ENCODE measurements around the gene PET100.
"Not testable (repeated sequence)": the region's sequence is repeated elsewhere in the genome, so short reads cannot be mapped to it uniquely, and the experiment has no call there.

The PET100 gene

DNA sequence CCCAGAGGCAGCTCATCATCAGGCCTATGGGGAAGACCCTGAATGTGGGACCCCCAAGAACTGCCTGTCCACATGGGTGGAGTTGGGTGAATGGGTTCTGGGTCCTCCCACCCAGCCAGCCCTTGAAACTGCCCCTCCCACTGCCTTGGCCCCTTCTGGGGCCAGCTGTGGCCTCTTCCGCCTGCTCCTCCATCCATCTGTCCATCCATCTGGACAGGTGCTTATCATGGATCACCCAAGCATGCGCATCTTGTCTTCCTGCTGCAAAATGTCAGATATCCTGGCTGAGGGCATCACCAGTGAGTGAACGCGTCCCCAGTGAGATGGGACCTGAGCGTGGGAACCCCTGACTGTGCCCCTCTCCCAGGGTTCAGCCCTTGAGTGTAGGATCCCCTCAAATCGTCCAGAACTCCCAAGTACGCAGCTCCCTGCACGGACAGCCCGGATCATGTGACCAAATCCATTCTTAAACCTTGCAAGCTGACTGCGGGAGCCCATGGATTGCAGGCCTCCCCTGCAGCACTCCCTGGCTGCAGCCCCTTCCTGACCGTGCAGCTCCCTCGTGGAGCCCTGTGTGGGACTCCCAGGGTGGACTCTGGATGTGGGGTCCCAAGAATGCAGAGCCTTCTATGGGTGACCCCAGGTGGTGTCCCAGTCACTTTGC is 9.3 kb downstream of the PET100 start:
- H3K27me3 Mint-ChIP-seq, result no peaks in the 10 kb centered on the region
- H3K4me3 Mint-ChIP-seq, result no peak overlapping the region
- H3K4me1 Mint-ChIP-seq, result peaks cover 36% of the 10 kb centered on the region
- no peaks in the 10 kb centered on the region for H3K9me3 Mint-ChIP-seq
- no peaks in the 10 kb centered on the region for H3K36me3 Mint-ChIP-seq
- no peak overlapping the region for H3K27ac Mint-ChIP-seq

DNA sequence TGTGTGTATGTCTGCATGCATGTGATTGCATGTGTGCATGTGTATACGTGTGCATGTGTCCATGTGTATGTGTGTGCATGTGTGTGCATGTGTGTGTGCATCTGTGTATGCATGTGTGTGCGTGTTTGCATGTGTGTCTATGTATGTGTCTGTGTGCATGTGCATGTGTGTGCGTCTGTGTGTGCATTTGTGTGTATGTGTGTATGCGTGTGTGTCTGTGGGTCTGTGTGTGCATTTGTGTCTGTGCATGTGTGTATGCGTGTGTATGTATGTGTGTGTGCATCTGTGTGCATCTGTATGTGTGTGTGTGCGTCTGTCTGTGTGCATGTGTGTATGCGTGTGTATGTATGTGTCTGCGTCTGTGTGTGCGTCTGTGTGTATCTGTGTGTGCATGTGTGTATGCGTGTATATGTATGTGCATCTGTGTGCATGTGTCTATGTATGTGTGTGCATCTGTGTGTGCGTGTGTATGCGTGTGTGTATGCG is 10.3 kb downstream of the PET100 start:
- no peaks in the 10 kb centered on the region for H3K36me3 Mint-ChIP-seq
- no peak overlapping the region for H3K27ac Mint-ChIP-seq
- H3K4me1 Mint-ChIP-seq, result peaks cover 36% of the 10 kb centered on the region
- H3K4me3 Mint-ChIP-seq, result peak overlapping the region; percentile 0
- H3K9me3 Mint-ChIP-seq, result no peaks in the 10 kb centered on the region
- H3K27me3 Mint-ChIP-seq, result no peaks in the 10 kb centered on the region

DNA sequence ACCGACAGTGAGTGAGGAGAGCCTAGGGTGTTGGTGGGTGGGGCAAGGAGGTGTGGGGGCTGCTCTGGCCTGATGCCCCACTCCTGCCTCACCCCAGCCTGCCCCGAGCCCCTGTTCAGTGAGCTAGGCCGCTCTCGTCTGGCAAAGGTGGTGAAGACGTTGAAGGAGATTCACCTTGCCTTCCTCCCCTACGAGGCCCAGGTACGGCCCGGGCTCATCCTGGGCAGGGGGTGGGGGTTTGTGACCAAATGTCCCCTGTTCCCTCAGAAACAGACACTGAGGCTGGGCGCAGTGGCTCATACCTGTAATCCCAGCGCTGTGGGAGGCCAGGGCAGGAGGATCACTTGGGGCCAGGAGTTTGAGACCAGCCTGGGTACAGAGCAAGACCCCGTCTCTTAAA is 11.2 kb downstream of the PET100 start:
- Mint-ChIP-seq H3K4me1 (peaks cover 33% of the 10 kb centered on the region), H3K9me3 (no peaks in the 10 kb centered on the region), H3K27ac (no peak overlapping the region), H3K27me3 (no peaks in the 10 kb centered on the region), H3K36me3 (peaks cover 1% of the 10 kb centered on the region), H3K4me3 (no peak overlapping the region)

DNA sequence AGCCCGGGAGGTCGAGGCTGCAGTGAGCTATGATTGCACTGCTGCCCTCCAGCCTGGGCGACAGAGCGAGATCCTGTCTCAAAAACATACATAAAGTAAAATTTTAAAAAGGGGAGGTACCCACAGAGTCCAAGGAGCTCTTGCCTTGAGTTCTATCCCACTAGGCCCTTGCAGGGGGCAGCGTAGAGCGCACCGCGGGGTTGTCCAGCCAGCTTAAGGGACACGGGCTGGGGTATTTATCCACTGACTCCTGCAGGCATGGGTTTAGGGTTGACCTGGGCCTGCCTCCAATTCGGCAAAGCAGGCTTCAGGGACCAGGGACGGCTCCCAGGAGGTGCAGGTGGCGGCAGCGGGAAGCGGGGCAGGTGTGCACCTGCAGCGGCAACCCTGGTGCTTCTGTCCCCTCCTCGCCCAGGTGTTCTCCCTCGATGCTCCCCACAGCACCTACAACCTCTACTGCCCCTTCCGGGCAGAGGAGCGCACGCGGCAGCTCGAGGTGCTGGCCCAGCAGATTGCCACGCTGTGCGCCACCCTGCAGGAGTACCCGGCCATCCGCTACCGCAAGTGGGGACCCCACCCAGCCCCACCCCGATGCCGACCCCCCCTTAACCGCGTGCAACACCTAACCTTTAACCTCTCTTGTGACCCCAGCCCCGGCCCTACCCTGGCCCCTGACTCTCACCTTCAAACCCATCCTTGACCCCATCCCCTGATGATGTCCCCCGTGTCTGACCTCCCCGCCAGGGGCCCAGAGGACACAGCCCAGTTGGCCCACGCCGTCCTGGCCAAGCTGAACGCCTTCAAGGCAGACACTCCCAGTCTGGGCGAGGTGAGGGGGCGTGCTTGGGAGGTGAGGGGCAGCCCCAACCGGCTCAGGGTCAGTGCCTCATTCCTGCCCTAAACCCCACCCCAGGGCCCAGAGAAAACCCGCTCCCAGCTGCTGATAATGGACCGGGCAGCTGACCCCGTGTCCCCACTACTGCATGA is 12.0 kb downstream of the PET100 start:
- no peak overlapping the region for H3K27ac Mint-ChIP-seq
- H3K4me1 Mint-ChIP-seq, result peaks cover 31% of the 10 kb centered on the region

DNA sequence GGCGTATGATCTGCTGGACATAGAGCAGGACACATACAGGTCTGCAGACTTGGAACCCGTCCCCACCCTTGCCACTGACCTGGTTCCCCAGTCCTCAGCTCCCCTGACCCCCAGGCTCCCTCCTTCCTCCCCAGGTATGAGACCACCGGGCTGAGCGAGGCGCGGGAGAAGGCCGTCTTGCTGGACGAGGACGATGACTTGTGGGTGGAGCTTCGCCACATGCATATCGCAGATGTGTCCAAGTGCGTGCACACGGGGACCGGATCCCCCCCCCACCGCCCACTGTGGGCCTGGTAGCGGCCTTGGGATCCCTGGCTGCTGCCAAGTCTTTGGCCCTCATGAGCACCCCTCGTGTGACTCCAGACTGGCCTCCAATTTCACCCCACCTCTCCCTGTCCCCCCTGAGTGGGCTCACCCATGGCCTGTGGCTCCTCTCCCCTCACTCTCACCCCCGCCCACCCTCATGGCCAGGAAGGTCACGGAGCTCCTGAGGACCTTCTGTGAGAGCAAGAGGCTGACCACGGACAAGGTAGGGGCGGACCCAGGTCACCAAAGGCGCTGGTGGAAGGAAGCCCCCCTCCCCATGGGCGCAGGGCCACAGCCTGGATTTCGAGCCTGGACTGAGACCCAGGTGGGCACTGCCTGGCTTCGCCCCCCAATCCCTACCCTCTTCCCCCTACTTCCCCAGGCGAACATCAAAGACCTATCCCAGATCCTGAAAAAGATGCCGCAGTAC is 12.9 kb downstream of the PET100 start:
- Mint-ChIP-seq H3K27me3 (no peaks in the 10 kb centered on the region), H3K4me1 (peaks cover 28% of the 10 kb centered on the region), H3K9me3 (no peaks in the 10 kb centered on the region), H3K36me3 (peaks cover 2% of the 10 kb centered on the region), H3K27ac (no peak overlapping the region), H3K4me3 (no peak overlapping the region)

More for the DNA sequence above, 12.0 kb downstream of the PET100 start:
- Mint-ChIP-seq H3K4me3 (no peak overlapping the region), H3K36me3 (peaks cover 2% of the 10 kb centered on the region), H3K9me3 (no peaks in the 10 kb centered on the region), H3K27me3 (no peaks in the 10 kb centered on the region)

DNA sequence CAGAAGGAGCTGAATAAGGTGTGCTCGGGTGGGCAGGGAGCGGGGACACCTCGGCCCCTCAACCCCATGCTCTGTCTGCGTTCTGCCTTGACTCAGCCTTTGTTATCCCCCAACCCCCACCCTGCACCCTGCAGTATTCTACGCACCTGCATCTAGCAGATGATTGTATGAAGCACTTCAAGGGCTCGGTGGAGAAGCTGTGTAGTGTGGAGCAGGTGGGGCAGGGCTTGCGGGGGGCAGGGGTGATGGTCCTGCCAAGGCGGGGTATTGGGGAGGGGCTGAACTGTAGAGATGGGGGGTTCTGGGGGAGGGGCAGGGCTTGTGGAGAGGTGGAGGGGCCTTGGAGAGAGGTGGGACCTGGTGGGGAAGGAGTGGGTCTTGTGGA is 13.4 kb downstream of the PET100 start:
- Mint-ChIP-seq H3K4me3 (no peak overlapping the region), H3K4me1 (peaks cover 22% of the 10 kb centered on the region), H3K27ac (no peak overlapping the region), H3K9me3 (no peaks in the 10 kb centered on the region), H3K27me3 (no peaks in the 10 kb centered on the region), H3K36me3 (peaks cover 4% of the 10 kb centered on the region)

DNA sequence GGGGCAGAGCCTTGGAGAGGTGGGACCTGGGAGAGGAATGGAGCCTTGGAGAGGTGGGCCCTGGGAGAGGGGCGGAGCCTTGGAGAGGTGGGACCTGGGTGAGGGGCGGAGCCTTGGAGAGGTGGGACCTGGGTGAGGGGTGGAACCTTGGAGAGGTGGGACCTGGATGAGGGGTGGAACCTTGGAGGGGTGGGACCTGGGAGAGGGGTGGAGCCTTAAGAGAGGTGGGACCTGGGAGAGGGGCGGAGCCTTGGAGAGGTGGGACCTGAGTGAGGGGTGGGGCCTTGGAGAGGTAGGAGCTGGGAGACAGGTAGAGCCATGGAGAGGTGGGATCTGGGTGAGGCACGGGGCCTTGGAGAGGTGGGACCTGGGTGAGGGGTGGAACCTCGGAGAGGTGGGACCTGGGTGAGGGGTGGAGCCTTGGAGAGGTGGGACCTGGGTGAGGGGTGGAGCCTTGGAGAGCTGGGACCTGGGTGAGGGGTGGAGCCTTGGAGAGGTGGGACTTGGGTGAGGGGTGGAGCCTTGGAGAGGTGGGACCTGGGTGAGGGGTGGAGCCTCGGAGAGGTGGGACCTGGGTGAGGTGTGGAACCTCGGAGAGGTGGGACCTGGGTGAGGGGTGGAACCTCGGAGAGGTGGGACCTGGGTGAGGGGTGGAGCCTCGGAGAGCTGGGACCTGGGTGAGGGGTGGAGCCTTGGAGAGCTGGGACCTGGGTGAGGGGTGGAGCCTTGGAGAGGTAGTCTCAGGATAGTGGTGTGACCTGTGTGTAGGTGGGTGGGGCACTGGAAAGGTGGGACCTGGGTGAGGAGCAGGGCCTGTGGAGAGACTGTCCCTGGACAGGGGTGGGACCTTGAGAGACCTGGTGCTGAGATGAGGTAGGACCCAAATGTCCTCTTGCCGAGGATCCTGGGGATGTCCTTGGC is 14.3 kb downstream of the PET100 start:
- not testable (repeated sequence) for H3K9me3 Mint-ChIP-seq, H3K27ac Mint-ChIP-seq, H3K27me3 Mint-ChIP-seq, H3K36me3 Mint-ChIP-seq, H3K4me3 Mint-ChIP-seq
- H3K4me1 Mint-ChIP-seq, result peaks cover 14% of the 10 kb centered on the region

DNA sequence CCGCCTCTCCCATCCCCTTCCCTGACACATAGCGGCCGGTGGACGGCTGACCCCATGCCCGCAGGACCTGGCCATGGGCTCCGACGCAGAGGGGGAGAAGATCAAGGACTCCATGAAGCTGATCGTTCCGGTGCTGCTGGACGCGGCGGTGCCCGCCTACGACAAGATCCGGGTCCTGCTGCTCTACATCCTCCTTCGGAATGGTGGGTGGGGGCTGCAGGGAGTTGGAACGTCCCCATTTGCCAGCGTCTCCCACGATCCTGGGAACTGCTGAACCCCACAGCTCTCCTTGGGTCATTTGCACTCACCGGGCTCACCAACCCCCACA is 14.9 kb downstream of the PET100 start:
- Mint-ChIP-seq H3K9me3 (no peaks in the 10 kb centered on the region), H3K27me3 (no peaks in the 10 kb centered on the region), H3K4me1 (peaks cover 9% of the 10 kb centered on the region), H3K4me3 (no peak overlapping the region), H3K36me3 (peaks cover 4% of the 10 kb centered on the region), H3K27ac (no peak overlapping the region)

DNA sequence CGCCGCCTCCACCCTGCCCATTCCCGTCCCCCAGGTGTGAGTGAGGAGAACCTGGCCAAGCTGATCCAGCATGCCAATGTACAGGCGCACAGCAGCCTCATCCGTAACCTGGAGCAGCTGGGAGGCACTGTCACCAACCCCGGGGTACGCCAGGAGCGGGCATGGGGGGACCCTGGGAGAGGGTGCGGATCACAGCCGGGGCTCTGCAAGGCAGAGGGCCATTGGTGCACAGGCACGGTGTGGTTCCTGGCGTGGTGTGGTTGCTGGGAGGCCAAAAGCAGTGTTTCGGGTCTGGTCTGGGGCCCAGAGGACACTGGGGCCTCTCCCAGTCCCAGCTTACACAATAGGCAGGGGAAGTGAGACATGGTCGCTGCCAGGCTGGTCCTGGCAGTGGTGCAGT is 15.6 kb downstream of the PET100 start:
- peaks cover 3% of the 10 kb centered on the region for H3K4me1 Mint-ChIP-seq
- no peak overlapping the region for H3K4me3 Mint-ChIP-seq

DNA sequence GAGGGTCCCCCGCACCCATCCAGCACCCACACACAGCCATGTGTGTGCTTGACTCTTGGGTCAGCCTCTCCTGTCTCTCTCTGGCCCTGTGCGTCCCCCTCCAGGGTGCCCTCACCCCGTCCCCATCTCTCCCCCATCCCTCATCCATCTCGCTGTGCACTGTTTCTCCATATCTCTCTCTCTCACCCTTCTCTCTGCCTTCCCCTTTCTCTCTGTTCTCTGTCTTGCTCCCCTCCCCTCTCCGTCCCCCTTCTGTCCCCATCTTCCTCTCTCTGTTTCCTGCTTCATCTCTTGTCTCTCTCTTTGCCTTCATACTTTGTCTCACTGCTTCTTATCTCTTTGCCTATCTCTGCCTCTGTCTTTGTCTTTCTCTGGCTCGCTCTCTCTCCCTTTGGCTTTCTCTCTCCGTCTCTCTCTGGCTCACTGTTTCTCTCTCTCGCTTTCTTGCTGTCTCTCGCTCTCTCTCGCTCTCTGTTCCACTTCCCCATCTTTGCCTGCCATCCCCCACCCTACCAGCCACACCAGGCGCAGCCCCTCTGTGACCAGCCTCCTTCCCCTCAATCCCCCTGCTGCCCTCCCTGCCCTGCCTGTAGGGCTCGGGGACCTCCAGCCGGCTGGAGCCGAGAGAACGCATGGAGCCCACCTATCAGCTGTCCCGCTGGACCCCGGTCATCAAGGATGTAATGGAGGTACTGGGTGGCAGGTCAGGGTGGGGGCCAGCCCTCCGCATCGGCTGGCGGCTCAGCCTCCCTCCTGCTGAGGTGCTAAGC is 16.2 kb downstream of the PET100 start:
- Mint-ChIP-seq H3K27me3 (no peaks in the 10 kb centered on the region), H3K36me3 (peaks cover 4% of the 10 kb centered on the region), H3K4me1 (no peaks in the 10 kb centered on the region), H3K27ac (no peak overlapping the region), H3K9me3 (no peaks in the 10 kb centered on the region), H3K4me3 (no peak overlapping the region)

More for the DNA sequence above, 15.6 kb downstream of the PET100 start:
- no peak overlapping the region for H3K27ac Mint-ChIP-seq
- H3K27me3 Mint-ChIP-seq, result no peaks in the 10 kb centered on the region
- H3K9me3 Mint-ChIP-seq, result no peaks in the 10 kb centered on the region
- peaks cover 4% of the 10 kb centered on the region for H3K36me3 Mint-ChIP-seq

DNA sequence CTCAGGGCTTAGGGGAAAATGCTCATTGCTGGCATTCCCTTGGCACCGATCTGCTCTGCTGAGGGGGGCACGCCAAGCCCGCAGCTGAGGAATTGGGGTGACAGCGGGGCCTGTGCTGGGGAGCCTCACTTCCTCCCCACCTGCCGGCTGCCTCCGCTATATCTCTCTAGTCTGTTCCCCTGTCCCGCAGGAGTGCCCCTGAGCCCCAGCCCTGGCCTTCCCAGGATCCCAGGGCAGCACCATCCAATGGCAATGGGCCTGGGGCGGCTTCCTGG is 16.8 kb downstream of the PET100 start:
- no peaks in the 10 kb centered on the region for H3K27me3 Mint-ChIP-seq
- no peaks in the 10 kb centered on the region for H3K9me3 Mint-ChIP-seq
- no peak overlapping the region for H3K27ac Mint-ChIP-seq
- H3K4me3 Mint-ChIP-seq, result no peak overlapping the region
- H3K36me3 Mint-ChIP-seq, result peaks cover 4% of the 10 kb centered on the region
- H3K4me1 Mint-ChIP-seq, result no peaks in the 10 kb centered on the region

DNA sequence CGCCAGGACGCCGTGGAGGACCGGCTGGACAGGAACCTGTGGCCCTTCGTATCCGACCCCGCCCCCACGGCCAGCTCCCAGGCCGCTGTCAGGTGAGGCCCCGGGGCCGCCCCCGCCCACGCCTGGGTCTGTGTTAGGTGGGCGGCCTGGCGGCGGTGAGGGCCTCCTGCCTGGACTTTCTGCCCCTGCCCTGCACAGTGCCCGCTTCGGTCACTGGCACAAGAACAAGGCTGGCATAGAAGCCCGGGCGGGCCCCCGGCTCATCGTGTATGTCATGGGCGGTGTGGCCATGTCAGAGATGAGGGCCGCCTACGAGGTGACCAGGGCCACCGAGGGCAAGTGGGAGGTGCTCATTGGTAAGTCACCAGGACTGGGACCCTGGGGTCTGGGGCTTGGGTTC is 17.6 kb downstream of the PET100 start:
- H3K27me3 Mint-ChIP-seq, result no peaks in the 10 kb centered on the region
- H3K9me3 Mint-ChIP-seq, result no peaks in the 10 kb centered on the region
- H3K27ac Mint-ChIP-seq, result no peak overlapping the region
- H3K4me3 Mint-ChIP-seq, result no peak overlapping the region
- peaks cover 3% of the 10 kb centered on the region for H3K4me1 Mint-ChIP-seq
- peaks cover 4% of the 10 kb centered on the region for H3K36me3 Mint-ChIP-seq

DNA sequence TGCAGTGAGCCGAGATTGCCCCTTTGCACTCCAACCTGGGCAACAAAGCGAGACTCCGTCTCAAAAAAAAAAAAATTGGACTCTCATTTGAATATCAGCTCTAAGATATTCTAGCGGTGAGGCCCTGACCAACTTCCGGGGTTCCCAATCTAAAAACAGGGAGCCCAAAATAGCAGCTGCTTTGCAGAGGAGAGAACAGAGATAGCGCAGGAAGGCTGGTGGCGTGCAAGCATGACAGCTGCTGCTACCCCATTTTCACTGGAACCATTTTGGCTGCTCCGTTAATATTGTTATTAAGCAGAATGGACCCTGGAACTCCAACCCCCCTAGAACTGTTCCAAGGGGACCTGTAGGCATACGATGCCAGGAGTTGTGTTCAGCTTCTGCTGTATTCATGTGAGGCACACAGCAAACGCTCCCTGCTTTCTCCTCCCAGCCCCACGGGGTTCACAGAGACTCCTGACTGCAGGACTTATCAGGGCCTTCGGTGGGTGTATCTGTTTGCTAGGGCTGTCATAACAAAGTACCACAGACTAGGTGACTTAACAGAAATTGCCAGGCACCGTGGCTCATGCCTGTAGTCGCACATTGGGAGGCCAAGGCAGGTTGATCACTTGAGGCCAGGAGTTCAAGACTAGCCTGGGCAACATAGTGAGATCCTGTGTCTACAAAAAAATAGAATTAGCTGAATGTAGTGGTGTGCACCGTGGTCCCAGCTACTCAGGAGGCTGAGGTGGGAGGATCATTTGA is 18.8 kb downstream of the PET100 start:
- Mint-ChIP-seq H3K27me3 (no peaks in the 10 kb centered on the region), H3K36me3 (peaks cover 4% of the 10 kb centered on the region), H3K9me3 (no peaks in the 10 kb centered on the region), H3K4me3 (no peak overlapping the region), H3K4me1 (peaks cover 11% of the 10 kb centered on the region), H3K27ac (no peak overlapping the region)

DNA sequence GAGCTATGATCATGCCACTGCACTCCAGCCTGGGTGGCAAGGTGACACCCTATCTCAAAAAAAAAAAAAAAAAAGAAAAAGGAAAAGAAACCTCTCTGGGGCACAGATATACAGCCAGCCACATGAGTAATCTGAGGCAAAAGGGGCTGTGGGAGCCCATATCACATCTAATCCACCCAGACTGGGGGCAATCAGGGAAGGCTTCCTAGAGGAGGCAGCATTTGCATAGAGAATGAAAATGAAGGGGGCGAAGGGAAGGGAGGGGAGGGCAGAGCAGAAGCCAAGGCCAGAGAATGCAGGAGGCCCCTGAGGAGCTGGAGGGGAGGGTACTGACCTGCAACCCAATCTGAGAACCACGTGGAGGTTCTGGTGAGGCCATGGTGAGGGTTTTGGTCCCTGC is 20.6 kb downstream of the PET100 start:
- peaks cover 11% of the 10 kb centered on the region for H3K4me1 Mint-ChIP-seq
- H3K27me3 Mint-ChIP-seq, result no peaks in the 10 kb centered on the region
- no peak overlapping the region for H3K4me3 Mint-ChIP-seq
- H3K9me3 Mint-ChIP-seq, result no peaks in the 10 kb centered on the region
- peaks cover 4% of the 10 kb centered on the region for H3K36me3 Mint-ChIP-seq
- H3K27ac Mint-ChIP-seq, result no peak overlapping the region
